GM19025 (cell line): ENCODE measurements around the gene F2.
"Not testable (repeated sequence)": the region's sequence is repeated elsewhere in the genome, so short reads cannot be mapped to it uniquely, and the experiment has no call there.

Source experiments
- ATAC-seq: cut with Tn5 transposase; IDR thresholded peaks from one replicate; pipeline ENCODE4 v1.9.1; 2021; ENCODE audit warnings: mild to moderate bottlenecking, low read depth, moderate library complexity; ENCODE audit not compliant: unreplicated experiment

F2 gene

DNA sequence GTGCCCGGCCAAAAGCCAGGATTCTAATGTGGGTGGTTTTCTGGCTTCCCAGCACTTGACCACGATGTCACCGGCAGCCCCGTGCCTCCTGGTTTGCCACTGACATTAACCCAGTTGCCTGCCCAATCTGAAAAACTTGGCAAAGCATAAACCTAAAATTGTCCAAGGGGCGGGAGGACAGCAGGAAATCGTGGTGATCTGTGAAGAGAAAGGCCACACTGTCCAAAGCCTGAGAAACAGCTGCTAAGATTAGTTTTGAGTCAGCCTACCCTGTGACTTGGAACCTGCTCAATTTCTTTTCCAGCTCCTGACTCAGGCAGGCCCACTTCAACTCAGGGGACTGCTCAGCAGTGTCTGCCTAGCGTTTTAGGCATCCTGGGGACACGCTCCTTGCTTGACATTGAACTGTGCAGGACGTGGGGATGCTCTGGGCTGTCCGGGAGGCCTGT, 8.2 kb upstream of the F2 start:
- no peak for ATAC-seq

- ATAC-seq, result no peak
Measured at GRCh38 chr11:46711303-46711702, 7.7 kb upstream of the F2 start.

GRCh38 chr11:46712874-46713576, 6.0 kb upstream of the F2 start:
- no peak for ATAC-seq

GRCh38 chr11:46717825-46718154, 1.2 kb upstream of the F2 start:
- not testable (repeated sequence) for ATAC-seq

DNA sequence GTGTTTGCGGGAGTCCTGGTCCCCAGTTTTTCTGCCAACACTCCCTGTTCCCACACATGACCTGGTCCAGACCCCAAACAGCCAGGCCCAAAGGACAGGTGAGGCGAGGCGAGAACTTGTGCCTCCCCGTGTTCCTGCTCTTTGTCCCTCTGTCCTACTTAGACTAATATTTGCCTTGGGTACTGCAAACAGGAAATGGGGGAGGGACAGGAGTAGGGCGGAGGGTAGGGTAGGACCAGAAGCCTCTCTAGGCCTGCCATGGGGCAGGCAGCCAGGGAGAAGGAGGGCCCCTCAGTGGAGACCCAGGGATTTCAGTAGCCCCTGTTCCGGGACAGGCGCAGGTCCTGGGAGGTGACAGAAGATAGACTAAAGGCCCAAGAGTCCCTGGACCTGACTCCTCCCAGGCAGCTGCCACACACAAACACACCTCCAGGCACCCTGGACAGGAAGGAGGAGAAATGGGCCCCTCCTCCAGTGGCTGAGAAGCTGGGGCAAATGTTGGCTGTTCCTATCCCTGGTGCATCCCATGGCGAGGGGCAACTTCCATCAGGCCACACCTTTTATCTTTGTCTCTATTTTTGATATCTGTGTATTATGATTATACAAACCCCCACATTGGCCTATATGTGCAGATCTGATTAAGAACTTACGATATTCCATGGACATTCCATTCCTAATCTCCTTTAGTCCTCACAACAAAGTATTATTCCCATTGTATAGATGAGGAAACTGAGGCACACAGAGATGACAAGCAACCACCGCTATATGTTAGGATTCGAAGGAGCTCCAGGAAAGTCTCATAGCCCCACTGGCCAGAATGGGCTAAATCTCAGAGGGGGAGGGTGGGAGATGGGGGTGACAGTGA, 626 bp upstream of the F2 start:
- ATAC-seq, result no peak

GRCh38 chr11:46719543-46720218, 668 bp downstream of the F2 start:
- ATAC-seq, result no peak

DNA sequence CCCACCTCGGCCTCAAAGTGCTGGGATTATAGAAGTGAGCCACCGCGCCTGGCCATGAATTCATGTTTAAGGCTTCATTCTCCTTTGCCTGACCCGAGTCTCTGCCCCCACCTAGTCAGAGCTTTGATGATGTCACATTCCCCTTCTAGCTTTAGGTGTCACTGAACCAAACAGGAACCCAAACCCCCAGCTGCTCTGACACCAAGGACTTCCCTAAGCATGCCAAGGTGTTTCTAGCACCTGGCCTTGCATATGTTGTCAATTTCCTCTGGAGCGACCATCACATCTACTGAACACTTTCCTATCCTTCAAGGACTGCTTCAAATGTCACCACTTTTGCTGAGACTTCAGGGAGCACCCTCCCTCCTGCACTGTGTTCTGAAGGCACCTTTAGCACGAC, 2.3 kb downstream of the F2 start:
- no peak for ATAC-seq

GRCh38 chr11:46722566-46723358, 3.7 kb downstream of the F2 start:
- no peak for ATAC-seq

DNA sequence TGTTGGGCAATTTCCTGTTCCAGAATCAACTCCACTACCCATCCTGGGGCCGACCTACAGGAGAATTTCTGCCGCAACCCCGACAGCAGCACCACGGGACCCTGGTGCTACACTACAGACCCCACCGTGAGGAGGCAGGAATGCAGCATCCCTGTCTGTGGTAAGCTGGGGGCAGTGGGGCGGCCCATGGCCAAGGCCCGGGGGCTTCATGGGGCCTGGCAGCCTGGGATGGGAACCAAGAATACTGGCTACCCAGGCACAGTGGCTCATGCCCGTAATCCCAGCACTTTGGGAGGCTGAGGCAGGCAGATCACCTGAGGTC, 4.3 kb downstream of the F2 start:
- no peak for ATAC-seq

- no peak for ATAC-seq
Measured at GRCh38 chr11:46724088-46724487, 5.1 kb downstream of the F2 start.

DNA sequence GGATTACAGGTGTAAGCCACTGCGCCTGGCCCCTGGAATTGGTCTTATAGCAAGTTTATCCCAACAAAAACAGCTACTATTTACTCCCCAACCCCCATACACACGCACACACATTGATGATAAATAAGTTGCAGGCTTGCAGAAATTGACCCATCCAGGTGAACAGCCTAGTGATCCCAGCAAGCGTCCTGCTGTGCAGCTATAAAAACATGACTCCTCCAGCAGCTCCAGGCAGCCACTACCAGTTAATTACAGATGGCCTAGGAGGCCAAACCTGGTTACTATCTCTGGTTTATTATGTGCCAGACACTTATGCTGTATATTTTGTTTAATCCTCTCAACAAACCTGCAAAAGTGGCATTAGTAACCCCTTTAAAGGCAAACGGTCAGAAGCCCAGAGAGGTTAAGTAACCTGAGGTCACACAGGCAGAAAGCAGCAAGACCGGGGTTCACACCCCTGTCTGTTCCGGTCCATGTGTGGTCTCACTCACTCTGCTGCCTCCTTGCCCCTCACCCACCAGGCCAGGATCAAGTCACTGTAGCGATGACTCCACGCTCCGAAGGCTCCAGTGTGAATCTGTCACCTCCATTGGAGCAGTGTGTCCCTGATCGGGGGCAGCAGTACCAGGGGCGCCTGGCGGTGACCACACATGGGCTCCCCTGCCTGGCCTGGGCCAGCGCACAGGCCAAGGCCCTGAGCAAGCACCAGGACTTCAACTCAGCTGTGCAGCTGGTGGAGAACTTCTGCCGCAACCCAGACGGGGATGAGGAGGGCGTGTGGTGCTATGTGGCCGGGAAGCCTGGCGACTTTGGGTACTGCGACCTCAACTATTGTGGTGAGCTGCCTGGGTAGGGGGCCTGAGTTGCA, 6.6 kb downstream of the F2 start:
- ATAC-seq, result no peak

DNA sequence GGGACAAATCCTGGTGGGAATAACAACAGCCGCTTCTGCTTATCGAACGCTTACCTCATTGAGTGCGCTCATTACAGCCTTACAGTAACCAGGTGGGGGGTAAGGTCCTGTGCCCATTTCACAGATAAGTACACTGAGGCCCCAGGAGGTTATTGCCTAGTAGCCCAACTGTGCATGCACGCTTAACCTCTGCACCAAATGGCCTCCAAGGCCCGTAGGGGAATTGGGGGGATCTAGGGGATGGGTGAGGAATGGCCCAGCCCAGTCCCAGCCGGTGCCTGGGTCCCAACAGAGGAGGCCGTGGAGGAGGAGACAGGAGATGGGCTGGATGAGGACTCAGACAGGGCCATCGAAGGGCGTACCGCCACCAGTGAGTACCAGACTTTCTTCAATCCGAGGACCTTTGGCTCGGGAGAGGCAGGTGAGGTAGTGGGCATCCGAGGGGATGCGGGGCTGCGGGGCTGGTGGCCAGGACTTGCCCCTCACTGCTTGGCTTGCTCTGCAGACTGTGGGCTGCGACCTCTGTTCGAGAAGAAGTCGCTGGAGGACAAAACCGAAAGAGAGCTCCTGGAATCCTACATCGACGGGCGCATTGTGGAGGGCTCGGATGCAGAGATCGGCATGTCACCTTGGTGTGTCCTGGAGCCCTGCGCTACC, 7.3 kb downstream of the F2 start:
- ATAC-seq, result no peak

DNA sequence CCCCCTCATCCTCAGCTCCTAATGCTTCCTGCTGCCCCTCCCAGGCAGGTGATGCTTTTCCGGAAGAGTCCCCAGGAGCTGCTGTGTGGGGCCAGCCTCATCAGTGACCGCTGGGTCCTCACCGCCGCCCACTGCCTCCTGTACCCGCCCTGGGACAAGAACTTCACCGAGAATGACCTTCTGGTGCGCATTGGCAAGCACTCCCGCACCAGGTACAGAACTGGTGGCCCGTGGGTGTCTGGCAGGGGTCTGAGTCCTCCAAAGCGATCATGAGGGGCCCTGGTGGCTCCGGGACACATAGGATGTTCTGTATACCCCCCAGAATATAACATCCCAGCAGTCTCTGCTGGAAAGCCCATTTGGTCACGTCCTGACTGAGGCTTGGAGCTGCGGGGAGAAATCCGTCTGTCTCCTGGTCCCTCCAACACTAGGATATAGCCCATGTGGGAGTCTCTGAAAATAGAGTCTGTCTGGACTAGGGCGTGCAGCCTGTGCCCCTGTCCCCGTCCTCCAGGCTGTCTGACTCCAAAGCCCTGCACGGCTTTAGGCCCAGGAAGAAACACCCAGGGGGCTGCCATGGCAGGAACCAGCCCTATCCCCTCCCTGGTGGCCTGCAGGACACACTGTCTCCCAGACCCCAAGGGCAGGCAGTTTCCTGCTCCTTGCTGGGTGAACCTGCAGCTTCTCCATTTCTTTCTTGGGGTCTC, 9.1 kb downstream of the F2 start:
- ATAC-seq, result no peak

- ATAC-seq, result no peak
Measured at GRCh38 chr11:46728659-46729040, 9.6 kb downstream of the F2 start.

DNA sequence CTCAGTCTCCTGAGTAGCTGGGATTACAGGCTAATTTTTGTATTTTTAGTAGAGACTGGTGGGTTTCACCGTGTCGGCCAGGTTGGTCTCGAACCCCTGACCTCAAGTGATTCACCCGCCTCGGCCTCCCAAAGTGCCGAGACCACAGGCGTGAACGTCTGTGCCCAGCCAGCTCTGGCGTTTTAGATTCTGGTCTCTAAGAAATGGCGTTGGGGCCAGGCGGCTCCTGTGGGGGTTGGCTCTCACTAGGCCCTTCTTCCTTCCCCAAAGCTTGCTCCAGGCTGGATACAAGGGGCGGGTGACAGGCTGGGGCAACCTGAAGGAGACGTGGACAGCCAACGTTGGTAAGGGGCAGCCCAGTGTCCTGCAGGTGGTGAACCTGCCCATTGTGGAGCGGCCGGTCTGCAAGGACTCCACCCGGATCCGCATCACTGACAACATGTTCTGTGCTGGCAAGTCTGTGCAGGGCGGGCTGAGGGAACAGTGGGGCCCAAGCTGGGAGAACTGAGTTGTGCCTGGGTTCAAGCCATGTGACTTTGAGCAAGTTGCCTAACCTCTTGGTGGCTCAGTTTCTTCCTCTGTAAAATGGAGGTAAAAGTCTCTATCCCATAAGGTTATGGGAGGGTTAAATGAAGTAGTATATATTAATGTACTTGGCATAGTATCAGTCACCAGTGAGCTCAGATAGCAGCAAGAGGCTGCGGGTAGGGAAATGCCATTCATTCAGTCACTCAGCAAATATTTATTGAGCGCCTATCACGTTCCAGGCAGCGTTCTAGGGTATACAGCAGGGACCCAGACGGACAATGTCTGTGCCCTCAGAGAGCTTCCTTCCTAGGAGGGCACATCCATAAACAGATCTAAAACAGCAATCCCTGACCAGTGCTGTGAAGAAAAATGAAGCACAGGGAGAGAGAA, 10.4 kb downstream of the F2 start:
- ATAC-seq, result no peak

- no peak for ATAC-seq
Measured at GRCh38 chr11:46731545-46731944, 12.5 kb downstream of the F2 start.

DNA sequence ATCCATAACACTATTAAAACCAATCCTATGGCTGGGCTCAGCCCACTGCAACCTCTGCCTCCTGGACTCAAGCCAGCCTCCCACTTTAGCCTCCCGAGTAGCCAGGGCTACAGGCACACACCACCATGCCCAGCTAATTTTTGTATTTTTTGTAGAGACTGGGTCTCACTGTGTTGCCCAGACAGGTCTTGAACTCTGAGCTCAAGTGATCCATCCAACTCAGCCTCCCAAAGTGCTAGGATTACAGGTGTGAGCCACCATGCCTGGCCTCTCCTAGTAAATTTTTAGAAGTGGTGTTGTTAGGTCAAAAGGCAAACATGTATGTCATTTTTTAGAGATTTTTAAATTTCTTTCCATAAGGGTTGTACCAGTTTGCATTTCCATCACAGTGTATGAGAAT, 14.2 kb downstream of the F2 start:
- ATAC-seq, result no peak

GRCh38 chr11:46736146-46736545, 17.1 kb downstream of the F2 start:
- ATAC-seq, result no peak
